Endothelial cell of umbilical vein (primary cell): ENCODE data around the gene KRTAP6-1. TPM values are rescaled to one million over a fixed set of nuclear protein-coding genes. Genes with fewer than 3 reads are reported as not detected.

Source experiments
- BruUV-seq: library from RNA; stranded (reverse); fragments of 400-500 nt; replicated peaks from 2 replicates; lab custom pipeline; 2021; lab: Mats Ljungman, UMichigan
- CTCF ChIA-PET: fragments of 300-600, 350-600 bp; sonication (Branson Sonifier 250); formaldehyde crosslinking; loops from one replicate; lab custom pipeline; 2021; ENCODE audit warnings: antibody characterized with exemption, inconsistent platforms; lab: Charles Lee
- POLR2A ChIA-PET: fragments of 300-600, 350-600 bp; sonication (Branson Sonifier 250); formaldehyde crosslinking; loops from one replicate; lab custom pipeline; 2021; ENCODE audit warnings: antibody characterized with exemption, inconsistent platforms; lab: Charles Lee
- DNase-seq: peaks from one replicate; pipeline ENCODE4 v3.0.0-alpha.2; 2011; ENCODE audit warnings: low read depth, low spot score
- FAIRE-seq: peaks from 2 replicates; lab custom pipeline; 2011; peaks lifted over from hg19 to GRCh38; lab: Jason Lieb, UNC
- H2AFZ ChIP-seq: 2 replicates; pipeline ENCODE4 v1.6.0; 2012; ENCODE audit warnings: low read depth, low read length, control low read depth, inconsistent platforms
- H3K27ac ChIP-seq: 2 replicates; pipeline ENCODE4 v1.5.1; 2011; ENCODE audit warnings: low read depth, mild to moderate bottlenecking, control low read depth, low read length, moderate library complexity; ENCODE audit not compliant: insufficient read depth
- H3K27me3 ChIP-seq, 2 experiments: 2 replicates each; pipeline versions ENCODE4 v1.6.0 to v1.6.1; 2011; ENCODE audit warnings: low read length in 2 of 2, mixed read lengths in 1 of 2; ENCODE audit not compliant: control insufficient read depth in 2 of 2, insufficient read depth in 2 of 2
- H3K36me3 ChIP-seq, 2 experiments: 2 replicates in 1 of 2; 3 replicates in 1 of 2; pipeline ENCODE4 v1.5.1; 2011; ENCODE audit warnings: low read length in 2 of 2, mild to moderate bottlenecking in 1 of 2, moderate library complexity in 1 of 2; ENCODE audit not compliant: control insufficient read depth in 2 of 2, insufficient read depth in 2 of 2; ENCODE audit errors: extremely low read depth in 1 of 2
- H3K4me1 ChIP-seq: 3 replicates; pipeline ENCODE4 v1.5.1; 2011; ENCODE audit warnings: mild to moderate bottlenecking, low read length; ENCODE audit not compliant: control insufficient read depth, insufficient read depth; ENCODE audit errors: extremely low read depth
- H3K4me2 ChIP-seq: 2 replicates; pipeline ENCODE4 v1.6.1; 2011; ENCODE audit warnings: low read length, control low read depth, mixed read lengths; ENCODE audit not compliant: insufficient read depth
- H3K4me3 ChIP-seq, 3 experiments: fragments of 200-600 bp in 1 of 3; sonication (generic), shearing (Covaris generic) in 1 of 3; replicated peaks in 1 of 3; 2 replicates each; pipeline ENCODE4 v1.5.1; 2011 to 2016; ENCODE audit warnings: control low read depth in 3 of 3, low read length in 3 of 3, mild to moderate bottlenecking in 2 of 3, inconsistent platforms in 1 of 3, low read depth in 1 of 3, moderate library complexity in 1 of 3; ENCODE audit not compliant: insufficient read depth in 1 of 3
- H3K79me2 ChIP-seq: 2 replicates; pipeline ENCODE4 v1.6.0; 2012; ENCODE audit warnings: low read length, inconsistent platforms; ENCODE audit not compliant: control insufficient read depth, insufficient read depth
- H3K9ac ChIP-seq: replicated peaks from 2 replicates; pipeline ENCODE3; 2011; ENCODE audit warnings: low read length, control low read depth; ENCODE audit not compliant: insufficient read depth; ENCODE audit errors: extremely low read depth
- H3K9me1 ChIP-seq: replicated peaks from 3 replicates; pipeline ENCODE4 v1.6.0; 2011; ENCODE audit warnings: mild to moderate bottlenecking, low read length; ENCODE audit not compliant: control insufficient read depth, insufficient read depth; ENCODE audit errors: extremely low read depth
- H3K9me3 ChIP-seq: replicated peaks from 2 replicates; pipeline ENCODE4 v1.5.1; 2012; ENCODE audit warnings: low read length, inconsistent platforms; ENCODE audit not compliant: control insufficient read depth, insufficient read depth
- H4K20me1 ChIP-seq: replicated peaks from 2 replicates; pipeline ENCODE3; 2011; ENCODE audit warnings: mild to moderate bottlenecking, low read length; ENCODE audit not compliant: control insufficient read depth, insufficient read depth; ENCODE audit errors: extremely low read depth
- EZH2 ChIP-seq: IDR thresholded peaks from 2 replicates; pipeline ENCODE4 v1.6.1; 2012; ENCODE audit warnings: borderline replicate concordance, low read depth, mild to moderate bottlenecking, moderate library complexity, low read length, inconsistent platforms; ENCODE audit not compliant: severe bottlenecking
- FOS ChIP-seq: IDR thresholded peaks from 2 replicates; pipeline ENCODE4 v1.6.1; 2011; ENCODE audit warnings: mild to moderate bottlenecking, low read length, moderate library complexity, borderline replicate concordance; ENCODE audit not compliant: insufficient read depth
- GATA2 ChIP-seq: IDR thresholded peaks from 2 replicates; pipeline ENCODE4 v1.7.0; 2011; ENCODE audit warnings: low read depth, mild to moderate bottlenecking, moderate library complexity, mixed read lengths, low read length; ENCODE audit not compliant: insufficient read length, insufficient read depth
- JUN ChIP-seq: IDR thresholded peaks from 2 replicates; pipeline ENCODE4 v1.6.1; 2011; ENCODE audit warnings: borderline replicate concordance, low read depth; ENCODE audit not compliant: insufficient read length, insufficient read depth
- MAX ChIP-seq: IDR thresholded peaks from 2 replicates; pipeline ENCODE4 v1.6.1; 2011; ENCODE audit not compliant: insufficient read depth, insufficient read length
- MYC ChIP-seq: IDR thresholded peaks from one replicate; pipeline ENCODE4 v1.6.1; 2011; ENCODE audit warnings: mild to moderate bottlenecking, low read depth, low read length
- POLR2A ChIP-seq: IDR thresholded peaks from 2 replicates; pipeline ENCODE4 v1.6.1; 2012; ENCODE audit warnings: low read depth, mild to moderate bottlenecking, control low read depth, low read length
- POLR2AphosphoS5 ChIP-seq: IDR thresholded peaks from 2 replicates; pipeline ENCODE4 v1.6.1; 2012; ENCODE audit warnings: low read depth, mild to moderate bottlenecking, control low read depth, low read length, moderate library complexity; ENCODE audit not compliant: insufficient read depth
- dilution Hi-C: fragments of 300-500 bp; cut with MboI; formaldehyde crosslinking; loops from one replicate; pipeline ENCODE4 v1.15.0; 2019; ENCODE audit warnings: low sequenced_read_pairs; ENCODE audit not compliant: extremely low pct_ligation_motif_present
- intact Hi-C: fragments of 100-400 bp; cut with micrococcal nuclease; formaldehyde crosslinking; loops from one replicate; pipeline ENCODE4 v1.10.0; 2022
- polyA plus RNA-seq, 4 experiments: library from polyadenylated mRNA; depleted of rRNA in 3 of 4; stranded (reverse) in 3 of 4; unstranded in 1 of 4; fragments of >200 nt; gene quantifications; 2 replicates each; pipeline versions ENCODE4 v1.2.1 to v1.2.3, GENCODE V29; 2011 to 2012; ENCODE audit warnings: missing spikeins in 1 of 4
- total RNA-seq: library from RNA; stranded (reverse); gene quantifications from 2 replicates; pipeline ENCODE4 v1.2.3, GENCODE V29; 2021
- TF ChIP-seq, protein P1 (sequence below), 2 donors: IDR thresholded peaks; 1 replicate in 1 of 2; 2 replicates in 1 of 2; pipeline ENCODE4 v1.5.1; 2011; ENCODE audit warnings: low read length in 2 of 2, mild to moderate bottlenecking in 2 of 2, moderate library complexity in 2 of 2, control low read depth in 1 of 2, inconsistent platforms in 1 of 2, low read depth in 1 of 2; ENCODE audit not compliant: insufficient read depth in 1 of 2; ENCODE audit errors: extremely low read depth in 1 of 2

The KRTAP6-1 gene
- total and polyA plus RNA-seq, 2 donors (not counting 3 experiments of a cell fraction or from before 2014, with no cell fraction given), result not detected

- Histone ChIP-seq H3K9me1 (no peaks in the 10 kb centered on the region), H3K27ac (no peak overlapping the region), H3K27me3 (no peaks in the 10 kb centered on the region), H4K20me1 (no peaks in the 10 kb centered on the region), H3K36me3 (no peaks in the 10 kb centered on the region), H2AFZ (no peak overlapping the region), H3K4me2 (no peak overlapping the region), H3K4me3 (no peak overlapping the region), H3K9me3 (peaks cover 6% of the 10 kb centered on the region), H3K9ac (no peak overlapping the region), H3K4me1 (no peaks in the 10 kb centered on the region), H3K79me2 (no peaks in the 10 kb centered on the region)
- no peak for FAIRE-seq
- CTCF ChIA-PET, result no interaction called here
- POLR2A ChIA-PET, result no interaction called here
- DNase-seq, result no peak
- no TSS peak for BruUV-seq
- dilution Hi-C loops, result no loop called here
- no peak for TF ChIP-seq JUN
- TF ChIP-seq POLR2A, result no peak
- TF ChIP-seq EZH2, result no peak
- no peak for TF ChIP-seq POLR2AphosphoS5
- TF ChIP-seq MAX, result no peak
- no peak for TF ChIP-seq FOS
- TF ChIP-seq, protein P1, sequence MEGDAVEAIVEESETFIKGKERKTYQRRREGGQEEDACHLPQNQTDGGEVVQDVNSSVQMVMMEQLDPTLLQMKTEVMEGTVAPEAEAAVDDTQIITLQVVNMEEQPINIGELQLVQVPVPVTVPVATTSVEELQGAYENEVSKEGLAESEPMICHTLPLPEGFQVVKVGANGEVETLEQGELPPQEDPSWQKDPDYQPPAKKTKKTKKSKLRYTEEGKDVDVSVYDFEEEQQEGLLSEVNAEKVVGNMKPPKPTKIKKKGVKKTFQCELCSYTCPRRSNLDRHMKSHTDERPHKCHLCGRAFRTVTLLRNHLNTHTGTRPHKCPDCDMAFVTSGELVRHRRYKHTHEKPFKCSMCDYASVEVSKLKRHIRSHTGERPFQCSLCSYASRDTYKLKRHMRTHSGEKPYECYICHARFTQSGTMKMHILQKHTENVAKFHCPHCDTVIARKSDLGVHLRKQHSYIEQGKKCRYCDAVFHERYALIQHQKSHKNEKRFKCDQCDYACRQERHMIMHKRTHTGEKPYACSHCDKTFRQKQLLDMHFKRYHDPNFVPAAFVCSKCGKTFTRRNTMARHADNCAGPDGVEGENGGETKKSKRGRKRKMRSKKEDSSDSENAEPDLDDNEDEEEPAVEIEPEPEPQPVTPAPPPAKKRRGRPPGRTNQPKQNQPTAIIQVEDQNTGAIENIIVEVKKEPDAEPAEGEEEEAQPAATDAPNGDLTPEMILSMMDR (IDR thresholded peaks at IDR 0.05; ENCODE audit: extremely low read depth in 1 of 2, insufficient read depth in 1 of 2, low read depth in 1 of 2, low read length in 2 of 2), result no peak
- no peak for TF ChIP-seq GATA2
- no peak for TF ChIP-seq MYC
- intact Hi-C loops, result no loop called here
Measured at GRCh38 chr21:30612132-30612531, 1.6 kb downstream of the KRTAP6-1 start.
